Measurements from ENCODE around the gene ELP2. TPM values are rescaled to one million over a fixed set of nuclear protein-coding genes. Genes with fewer than 3 reads are reported as not detected.

Gene ELP2
- total RNA-seq, 2 donors from 2014 or later = 49.7 to 80.4 TPM

GRCh38 chr18:36155851-36156757, 26.4 kb downstream of the ELP2 start:
- Histone ChIP-seq H3K36me3 (peaks cover 0 to 5% of the 10 kb centered on the region in 2 donors), H3K27ac (no peak overlapping the region), H3K27me3 (replicated peaks; ENCODE audit: insufficient read depth) (no peaks in the 10 kb centered on the region), H3K4me3 (no peak overlapping the region), H3K9me3 (no peaks in the 10 kb centered on the region), H3K4me1 (replicated peaks) (no peaks in the 10 kb centered on the region)
- TF ChIP-seq POLR2A (IDR thresholded peaks at IDR 0.05) (no peak), CTCF (IDR thresholded peaks at IDR 0.05) (no peak), POLR2AphosphoS5 (IDR thresholded peaks at IDR 0.05) (no peak)
- 97% methylated on average over 7 of the region's 7 CpGs for WGBS
- intact Hi-C loops (cut with DNase I) = no loop called here
- DNase-seq (ENCODE audit: low spot score) = no peak

GRCh38 chr18:36157441-36157840, 27.7 kb downstream of the ELP2 start:
- DNase-seq (ENCODE audit: low spot score) = no peak
- Histone ChIP-seq H3K9me3 (no peaks in the 10 kb centered on the region), H3K27ac (no peak overlapping the region), H3K27me3 (replicated peaks; ENCODE audit: insufficient read depth) (no peaks in the 10 kb centered on the region), H3K4me3 (no peak overlapping the region), H3K36me3 (peaks cover 0 to 5% of the 10 kb centered on the region in 2 donors), H3K4me1 (replicated peaks) (no peaks in the 10 kb centered on the region)
- intact Hi-C loops (cut with DNase I) = no loop called here
- no peak for TF ChIP-seq CTCF (IDR thresholded peaks at IDR 0.05)
- TF ChIP-seq POLR2A (IDR thresholded peaks at IDR 0.05) = no peak
- no peak for TF ChIP-seq POLR2AphosphoS5 (IDR thresholded peaks at IDR 0.05)

GRCh38 chr18:36158266-36158867, 28.7 kb downstream of the ELP2 start:
- TF ChIP-seq POLR2AphosphoS5 (IDR thresholded peaks at IDR 0.05) (no peak), POLR2A (IDR thresholded peaks at IDR 0.05) (no peak), CTCF (IDR thresholded peaks at IDR 0.05) (no peak)
- no peak overlapping the region for H3K27ac ChIP-seq
- 73% methylated on average over 5 of the region's 5 CpGs for WGBS
- H3K9me3 ChIP-seq = no peaks in the 10 kb centered on the region
- intact Hi-C loops (cut with DNase I) = no loop called here
- no peaks in the 10 kb centered on the region for H3K27me3 ChIP-seq (replicated peaks; ENCODE audit: insufficient read depth)
- DNase-seq (ENCODE audit: low spot score) = no peak
- no peak overlapping the region for H3K4me3 ChIP-seq
- no peaks in the 10 kb centered on the region for H3K4me1 ChIP-seq (replicated peaks)
- peaks cover 0 to 5% of the 10 kb centered on the region in 2 donors for H3K36me3 ChIP-seq

- Histone ChIP-seq H3K27ac (no peak overlapping the region), H3K4me3 (no peak overlapping the region), H3K4me1 (replicated peaks) (no peaks in the 10 kb centered on the region), H3K27me3 (replicated peaks; ENCODE audit: insufficient read depth) (no peaks in the 10 kb centered on the region), H3K36me3 (peaks cover 5 to 7% of the 10 kb centered on the region in 2 donors), H3K9me3 (no peaks in the 10 kb centered on the region)
- DNase-seq (ENCODE audit: low spot score) = no peak
- intact Hi-C loops (cut with DNase I) = no loop called here
- TF ChIP-seq POLR2A (IDR thresholded peaks at IDR 0.05) = no peak
- TF ChIP-seq CTCF (IDR thresholded peaks at IDR 0.05) = no peak
- no peak for TF ChIP-seq POLR2AphosphoS5 (IDR thresholded peaks at IDR 0.05)
- 81% methylated on average over 4 of the region's 4 CpGs for WGBS
Measured at GRCh38 chr18:36160959-36161371, 31.3 kb downstream of the ELP2 start.
